HTERT RPE-1 (cell line): ENCODE measurements around the gene TRABD2B.

Source experiments
- in situ Hi-C: fragments of 300-500 bp; cut with MboI; formaldehyde crosslinking; loops from 4 replicates; pipeline ENCODE4 v1.14.3; 2020; ENCODE audit warnings: low sequenced_read_pairs

The TRABD2B gene

GRCh38 chr1:47742890-47743760 is 254.1 kb downstream of the TRABD2B start:
- in situ Hi-C loops = no loop called here

DNA sequence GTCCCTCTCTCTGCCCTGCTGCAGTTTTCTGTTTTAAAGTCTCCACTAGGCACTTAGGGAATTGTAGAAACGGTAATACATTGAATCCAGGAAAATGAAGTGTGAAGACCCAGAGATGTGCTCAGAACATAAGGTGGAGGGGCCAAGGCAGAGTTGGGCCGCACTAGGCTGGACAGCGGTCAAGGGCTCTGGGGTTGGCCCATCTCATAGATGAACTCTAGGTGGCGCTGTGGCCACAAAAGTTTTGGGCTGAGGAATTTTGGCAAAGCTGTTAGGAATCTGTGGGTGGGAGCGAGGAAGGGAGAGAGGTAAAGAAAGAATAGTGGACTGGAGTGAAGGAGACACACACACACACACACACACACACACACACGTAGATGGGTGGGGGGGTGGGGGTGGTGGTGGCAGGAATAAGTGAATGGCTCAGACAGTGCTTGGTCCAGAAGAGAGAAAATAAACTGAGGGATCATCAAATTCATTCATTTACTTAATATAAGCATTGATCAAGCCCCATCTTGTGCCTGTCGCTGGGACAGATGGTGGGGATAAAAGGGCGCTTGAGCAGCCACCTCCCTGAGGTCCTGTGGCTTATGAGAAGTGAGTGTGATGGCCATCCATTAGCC is 258.5 kb downstream of the TRABD2B start:
- in situ Hi-C loops = no loop called here

DNA sequence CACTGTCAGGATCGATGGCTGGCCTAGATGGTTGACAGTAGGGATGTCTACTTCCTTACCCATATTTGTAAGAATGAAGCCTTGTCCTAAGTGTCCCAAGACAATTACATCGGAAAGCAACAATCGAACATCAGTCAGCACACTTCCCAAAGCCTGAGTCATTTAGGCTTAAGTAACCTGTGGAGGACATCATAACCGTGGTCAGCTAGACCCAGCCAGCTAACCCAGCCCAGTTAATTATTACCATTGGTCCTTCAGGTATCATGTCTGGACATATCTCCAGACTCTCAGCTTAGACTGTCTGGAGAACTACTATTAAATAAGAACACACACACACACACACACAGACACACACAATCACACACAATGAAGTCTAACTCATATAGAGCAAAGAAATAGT is 264.7 kb downstream of the TRABD2B start:
- in situ Hi-C loops = no loop called here

- in situ Hi-C loops = no loop called here
These were observed 265.5 kb downstream of the TRABD2B start for GRCh38 chr1:47731730-47732129.

- in situ Hi-C loops = no loop called here
These were observed 267.5 kb downstream of the TRABD2B start for GRCh38 chr1:47729685-47730084.

DNA sequence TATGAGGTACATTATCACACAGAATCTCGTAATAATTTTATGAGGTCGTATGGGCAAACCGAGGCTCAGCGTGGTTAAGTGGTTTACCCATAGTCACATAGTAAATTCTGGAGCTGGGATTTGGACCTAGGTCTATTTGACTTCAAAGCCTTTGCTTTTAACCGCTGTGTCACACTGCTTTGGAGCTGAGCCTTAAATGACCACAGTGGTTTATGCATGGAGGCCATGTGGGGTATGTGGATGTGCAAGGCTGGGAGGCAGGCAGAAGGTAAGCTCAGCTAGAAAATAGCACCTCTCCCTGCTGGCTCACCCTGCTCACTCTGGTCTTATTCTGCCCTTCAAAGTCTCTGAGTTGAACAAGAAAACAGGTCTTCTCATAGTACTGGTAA is 269.5 kb downstream of the TRABD2B start:
- in situ Hi-C loops = no loop called here

- in situ Hi-C loops = no loop called here
These were observed 270.0 kb downstream of the TRABD2B start for GRCh38 chr1:47727051-47727696.

DNA sequence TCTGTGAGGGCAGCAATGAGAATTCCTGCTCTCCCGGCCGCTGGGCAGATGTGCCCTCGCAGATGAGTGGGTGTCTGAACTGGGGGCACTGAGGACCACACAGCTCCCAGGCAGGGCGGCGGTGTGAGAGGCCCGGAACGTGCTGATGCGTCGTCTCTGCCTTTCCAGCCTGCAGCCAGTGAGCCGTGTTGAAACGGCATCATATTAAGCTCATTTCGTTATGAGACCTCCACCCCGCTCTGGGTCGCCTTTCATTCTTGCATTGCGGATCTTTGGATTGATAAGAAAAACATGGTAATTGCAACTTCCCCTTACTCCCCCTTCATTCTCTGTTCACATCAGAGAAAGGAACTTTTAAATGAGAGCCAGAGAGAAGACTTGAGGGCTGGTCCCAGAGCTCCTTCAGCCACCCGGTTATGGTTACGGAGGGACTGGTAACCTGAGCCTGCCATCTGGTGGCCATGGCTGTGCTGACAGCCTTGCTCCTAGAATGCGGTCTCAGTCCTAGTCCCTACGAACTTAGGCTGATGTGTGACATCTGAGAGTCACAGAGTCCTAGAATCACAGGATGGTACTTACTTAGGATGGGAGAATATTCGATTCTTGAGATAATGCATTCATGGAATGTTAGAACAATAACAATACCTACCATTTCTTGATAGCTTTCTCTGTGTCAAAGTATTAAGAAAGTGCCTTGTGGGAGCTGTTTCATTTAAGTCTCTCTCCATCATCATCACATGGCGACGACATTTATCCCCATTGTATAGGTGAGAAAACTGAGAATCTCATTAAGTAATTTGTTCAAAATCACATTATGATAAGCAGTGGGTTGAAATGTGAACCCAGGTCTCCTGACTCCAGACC is 271.0 kb downstream of the TRABD2B start:
- in situ Hi-C loops = no loop called here

GRCh38 chr1:47725511-47725991 is 271.6 kb downstream of the TRABD2B start:
- in situ Hi-C loops = no loop called here

GRCh38 chr1:47725000-47725473 is 272.1 kb downstream of the TRABD2B start:
- in situ Hi-C loops = no loop called here

DNA sequence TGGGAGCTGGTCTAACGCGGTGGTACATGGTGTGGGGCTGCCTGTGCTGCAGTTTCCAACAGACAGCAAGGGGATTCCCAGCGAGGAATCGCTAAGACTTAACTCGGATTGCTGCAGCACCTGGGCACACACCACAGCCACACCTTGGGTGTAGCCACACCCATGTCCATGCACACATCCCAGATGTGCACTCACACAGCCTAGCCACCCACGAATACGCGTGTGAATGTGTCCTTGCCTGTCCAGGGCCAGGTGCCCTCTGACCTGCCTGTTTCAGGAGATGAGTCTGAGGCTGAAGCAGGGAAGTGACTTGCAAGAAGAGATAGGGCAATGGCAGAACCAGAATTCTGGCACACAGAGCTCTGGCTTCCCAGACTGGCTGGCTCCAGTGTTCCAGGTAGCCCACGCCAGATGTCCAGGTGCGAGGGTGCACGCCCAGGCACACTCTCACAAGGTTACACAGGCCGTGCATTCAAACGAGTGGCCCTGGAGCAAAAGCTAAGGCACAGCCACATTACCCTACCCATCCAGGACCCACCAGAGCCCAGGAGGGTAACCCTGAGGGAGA is 272.7 kb downstream of the TRABD2B start:
- in situ Hi-C loops = no loop called here

- in situ Hi-C loops = no loop called here
These were observed 274.1 kb downstream of the TRABD2B start for GRCh38 chr1:47722909-47723580.

- in situ Hi-C loops = no loop called here
These were observed 275.1 kb downstream of the TRABD2B start for GRCh38 chr1:47722101-47722500.

DNA sequence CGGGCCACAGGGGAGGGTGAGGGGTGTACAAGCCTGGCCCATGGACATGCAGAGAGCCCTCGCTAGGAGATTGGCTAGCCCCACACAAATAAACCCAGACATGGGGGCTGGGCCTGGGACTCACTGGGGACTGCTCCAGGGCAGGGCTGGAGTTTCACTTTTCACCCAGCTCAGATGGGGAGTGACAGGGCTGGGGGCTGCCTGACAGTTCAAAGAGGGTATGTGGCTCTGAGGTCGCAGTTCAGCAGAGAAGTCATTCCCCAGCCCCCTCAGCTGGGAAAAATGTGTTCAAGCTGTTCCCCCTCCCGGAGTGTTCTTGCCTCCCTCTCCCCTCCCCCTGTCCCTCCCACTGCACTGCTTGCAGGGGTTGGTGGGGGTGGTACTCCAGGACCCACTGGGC is 277.1 kb downstream of the TRABD2B start:
- in situ Hi-C loops = no loop called here

GRCh38 chr1:47717341-47717740 is 279.8 kb downstream of the TRABD2B start:
- in situ Hi-C loops = no loop called here

GRCh38 chr1:47713975-47714767 is 283.0 kb downstream of the TRABD2B start:
- in situ Hi-C loops = no loop called here

DNA sequence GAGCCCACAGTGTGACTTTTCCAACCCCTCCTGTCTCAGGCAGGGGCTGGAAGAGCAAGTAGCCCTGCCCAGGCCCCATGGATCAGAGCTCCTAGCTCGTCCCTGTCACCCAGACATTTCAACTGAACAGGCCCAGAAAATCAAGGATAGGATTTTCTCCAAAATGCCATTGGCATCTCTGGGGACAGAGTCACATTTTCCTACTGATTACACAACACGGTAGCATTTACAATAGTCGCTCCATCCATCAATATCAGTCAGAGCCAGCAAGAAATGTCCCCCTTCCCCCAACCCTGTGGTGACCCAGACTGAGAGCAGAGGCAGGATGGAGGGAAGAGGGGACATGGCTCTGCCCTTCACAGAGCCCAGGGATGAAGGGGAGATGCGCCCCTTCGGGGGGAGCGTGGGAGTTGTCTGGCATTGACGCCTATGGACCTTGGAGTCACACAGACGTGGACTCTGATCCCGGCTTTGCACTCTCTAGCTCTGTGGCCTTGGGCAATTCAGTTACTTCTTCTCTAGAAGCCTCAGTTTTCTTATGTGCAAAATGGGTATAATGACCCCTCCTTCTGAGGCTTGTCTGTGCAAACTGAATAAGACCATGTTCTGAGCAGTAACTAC is 283.7 kb downstream of the TRABD2B start:
- in situ Hi-C loops = no loop called here

DNA sequence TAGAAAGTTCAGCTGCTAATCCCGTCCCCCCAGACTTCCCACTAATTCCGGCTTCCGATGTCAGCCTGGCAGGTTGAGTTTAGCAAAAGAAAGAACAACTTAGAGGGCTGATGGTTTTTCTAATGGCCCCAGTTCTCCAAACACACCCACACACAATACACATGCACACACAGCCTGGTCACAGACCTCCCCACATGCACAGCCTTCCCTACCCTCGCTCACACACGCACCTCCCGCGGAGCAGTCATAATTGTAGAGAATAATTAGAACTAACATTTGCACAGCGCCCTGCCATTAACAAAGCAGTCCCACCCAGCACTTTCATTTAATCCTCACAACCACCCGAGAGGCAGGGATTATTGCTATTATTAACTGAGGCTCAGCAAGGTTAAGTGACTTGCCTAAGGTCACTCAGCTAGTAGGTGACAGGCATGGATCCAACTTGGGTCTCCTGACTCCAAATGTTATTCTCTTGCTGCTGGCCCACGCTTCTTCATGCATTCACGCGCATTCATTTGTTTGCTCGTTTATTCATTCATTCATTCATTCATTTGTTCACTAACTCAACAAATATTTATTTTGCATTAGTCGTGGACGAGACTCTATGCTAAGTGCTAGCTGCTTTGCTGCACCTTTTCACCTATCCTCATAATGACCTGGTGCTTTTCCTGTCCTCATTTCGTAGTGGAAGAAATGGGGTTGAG is 284.4 kb downstream of the TRABD2B start:
- in situ Hi-C loops = no loop called here
